Mammary epithelial cell (primary cell): Measurements from ENCODE around the gene JAG1.

Source experiments
- EZH2 ChIP-seq: IDR thresholded peaks from 2 replicates; pipeline ENCODE4 v1.6.1; 2012; ENCODE audit warnings: low read length, inconsistent platforms, borderline replicate concordance
- TF ChIP-seq, protein P1 (sequence below), 2 donors: IDR thresholded peaks in 1 of 2; conservative IDR thresholded peaks in 1 of 2; 2 replicates each; pipeline ENCODE4 v1.5.1; 2011 to 2012; ENCODE audit warnings: inconsistent platforms in 2 of 2, low read length in 2 of 2, mild to moderate bottlenecking in 2 of 2, control low read depth in 1 of 2, low read depth in 1 of 2; ENCODE audit not compliant: insufficient read depth in 1 of 2; ENCODE audit errors: extremely low read depth in 1 of 2

- TF ChIP-seq EZH2 = no peak
- TF ChIP-seq, protein P1, sequence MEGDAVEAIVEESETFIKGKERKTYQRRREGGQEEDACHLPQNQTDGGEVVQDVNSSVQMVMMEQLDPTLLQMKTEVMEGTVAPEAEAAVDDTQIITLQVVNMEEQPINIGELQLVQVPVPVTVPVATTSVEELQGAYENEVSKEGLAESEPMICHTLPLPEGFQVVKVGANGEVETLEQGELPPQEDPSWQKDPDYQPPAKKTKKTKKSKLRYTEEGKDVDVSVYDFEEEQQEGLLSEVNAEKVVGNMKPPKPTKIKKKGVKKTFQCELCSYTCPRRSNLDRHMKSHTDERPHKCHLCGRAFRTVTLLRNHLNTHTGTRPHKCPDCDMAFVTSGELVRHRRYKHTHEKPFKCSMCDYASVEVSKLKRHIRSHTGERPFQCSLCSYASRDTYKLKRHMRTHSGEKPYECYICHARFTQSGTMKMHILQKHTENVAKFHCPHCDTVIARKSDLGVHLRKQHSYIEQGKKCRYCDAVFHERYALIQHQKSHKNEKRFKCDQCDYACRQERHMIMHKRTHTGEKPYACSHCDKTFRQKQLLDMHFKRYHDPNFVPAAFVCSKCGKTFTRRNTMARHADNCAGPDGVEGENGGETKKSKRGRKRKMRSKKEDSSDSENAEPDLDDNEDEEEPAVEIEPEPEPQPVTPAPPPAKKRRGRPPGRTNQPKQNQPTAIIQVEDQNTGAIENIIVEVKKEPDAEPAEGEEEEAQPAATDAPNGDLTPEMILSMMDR (conservative IDR thresholded peaks at IDR 0.05 in 1 of 2, IDR thresholded peaks at IDR 0.05 in 1 of 2; ENCODE audit: extremely low read depth in 1 of 2, insufficient read depth in 1 of 2, low read depth in 1 of 2, low read length in 2 of 2) = no peak
Measured at GRCh38 chr20:10673842-10674683, at the start of gene JAG1.
